Measurements from ENCODE around the gene NFIX. TPM values are rescaled to one million over a fixed set of nuclear protein-coding genes. Genes with fewer than 3 reads are reported as not detected.

Gene NFIX
- total and polyA plus RNA-seq, 9 of the 15 experiments (the other 6 are each of a cell fraction or from before 2014, with no cell fraction given): 0.28 to 26.8 (median 5.4) TPM

GRCh38 chr19:13100031-13100588, 104.8 kb downstream of the NFIX start (continued):
- TF ChIP-seq, protein P1, sequence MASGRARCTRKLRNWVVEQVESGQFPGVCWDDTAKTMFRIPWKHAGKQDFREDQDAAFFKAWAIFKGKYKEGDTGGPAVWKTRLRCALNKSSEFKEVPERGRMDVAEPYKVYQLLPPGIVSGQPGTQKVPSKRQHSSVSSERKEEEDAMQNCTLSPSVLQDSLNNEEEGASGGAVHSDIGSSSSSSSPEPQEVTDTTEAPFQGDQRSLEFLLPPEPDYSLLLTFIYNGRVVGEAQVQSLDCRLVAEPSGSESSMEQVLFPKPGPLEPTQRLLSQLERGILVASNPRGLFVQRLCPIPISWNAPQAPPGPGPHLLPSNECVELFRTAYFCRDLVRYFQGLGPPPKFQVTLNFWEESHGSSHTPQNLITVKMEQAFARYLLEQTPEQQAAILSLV (tag; IDR thresholded peaks at IDR 0.05): no peak; the same call in 1 of the 2 replicates
- TF ChIP-seq FUS (optimal IDR thresholded peaks at IDR 0.05; ENCODE audit: low read depth, low read length) (no peak), TAF1 (IDR thresholded peaks at IDR 0.05; ENCODE audit: control insufficient read depth, extremely low read depth, insufficient read depth, low read length, severe bottlenecking) (no peak), ZEB2 (IDR thresholded peaks at IDR 0.05) (no peak), ELF2 (CRISPR knock-in tag; IDR thresholded peaks at IDR 0.05) (no peak), HIVEP1 (CRISPR knock-in tag; IDR thresholded peaks at IDR 0.05) (no peak), ATF3 (IDR thresholded peaks at IDR 0.05) (no peak), ATF3 (CRISPR knock-in tag; conservative IDR thresholded peaks at IDR 0.05) (no peak), MED1 (CRISPR knock-in tag; IDR thresholded peaks at IDR 0.05; ENCODE audit: borderline replicate concordance) (no peak), TAF9B (IDR thresholded peaks at IDR 0.05; ENCODE audit: partially characterized antibody) (no peak), SOX6 (IDR thresholded peaks at IDR 0.05) (no peak), ZNF23 (CRISPR knock-in tag; IDR thresholded peaks at IDR 0.05) (no peak), NFRKB (IDR thresholded peaks at IDR 0.05; ENCODE audit: low read depth) (no peak; the same call in 1 of the 2 replicates), ZBTB1 (CRISPR knock-in tag; IDR thresholded peaks at IDR 0.05; ENCODE audit: borderline replicate concordance, low read depth) (peak; percentile 86; the same call in 1 of the 2 replicates), ZNF79 (CRISPR knock-in tag; IDR thresholded peaks at IDR 0.05; ENCODE audit: low read depth) (no peak), DACH1 (IDR thresholded peaks at IDR 0.05; ENCODE audit: partially characterized antibody) (no peak), RFX1 (IDR thresholded peaks at IDR 0.05) (no peak), TAF15 (IDR thresholded peaks at IDR 0.05; ENCODE audit: low read depth, low read length) (no peak), ELF1 (tag; IDR thresholded peaks at IDR 0.05) (no peak), ZNF512 (tag; IDR thresholded peaks at IDR 0.05) (no peak)
- TF ChIP-seq, protein P2, sequence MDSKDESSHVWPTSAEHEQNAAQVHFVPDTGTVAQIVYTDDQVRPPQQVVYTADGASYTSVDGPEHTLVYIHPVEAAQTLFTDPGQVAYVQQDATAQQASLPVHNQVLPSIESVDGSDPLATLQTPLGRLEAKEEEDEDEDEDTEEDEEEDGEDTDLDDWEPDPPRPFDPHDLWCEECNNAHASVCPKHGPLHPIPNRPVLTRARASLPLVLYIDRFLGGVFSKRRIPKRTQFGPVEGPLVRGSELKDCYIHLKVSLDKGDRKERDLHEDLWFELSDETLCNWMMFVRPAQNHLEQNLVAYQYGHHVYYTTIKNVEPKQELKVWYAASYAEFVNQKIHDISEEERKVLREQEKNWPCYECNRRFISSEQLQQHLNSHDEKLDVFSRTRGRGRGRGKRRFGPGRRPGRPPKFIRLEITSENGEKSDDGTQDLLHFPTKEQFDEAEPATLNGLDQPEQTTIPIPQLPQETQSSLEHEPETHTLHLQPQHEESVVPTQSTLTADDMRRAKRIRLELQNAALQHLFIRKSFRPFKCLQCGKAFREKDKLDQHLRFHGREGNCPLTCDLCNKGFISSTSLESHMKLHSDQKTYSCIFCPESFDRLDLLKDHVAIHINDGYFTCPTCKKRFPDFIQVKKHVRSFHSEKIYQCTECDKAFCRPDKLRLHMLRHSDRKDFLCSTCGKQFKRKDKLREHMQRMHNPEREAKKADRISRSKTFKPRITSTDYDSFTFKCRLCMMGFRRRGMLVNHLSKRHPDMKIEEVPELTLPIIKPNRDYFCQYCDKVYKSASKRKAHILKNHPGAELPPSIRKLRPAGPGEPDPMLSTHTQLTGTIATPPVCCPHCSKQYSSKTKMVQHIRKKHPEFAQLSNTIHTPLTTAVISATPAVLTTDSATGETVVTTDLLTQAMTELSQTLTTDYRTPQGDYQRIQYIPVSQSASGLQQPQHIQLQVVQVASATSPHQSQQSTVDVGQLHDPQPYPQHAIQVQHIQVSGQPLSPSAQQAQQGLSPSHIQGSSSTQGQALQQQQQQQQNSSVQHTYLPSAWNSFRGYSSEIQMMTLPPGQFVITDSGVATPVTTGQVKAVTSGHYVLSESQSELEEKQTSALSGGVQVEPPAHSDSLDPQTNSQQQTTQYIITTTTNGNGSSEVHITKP (IDR thresholded peaks at IDR 0.05; ENCODE audit: partially characterized antibody): no peak
- TF ChIP-seq, protein P3, sequence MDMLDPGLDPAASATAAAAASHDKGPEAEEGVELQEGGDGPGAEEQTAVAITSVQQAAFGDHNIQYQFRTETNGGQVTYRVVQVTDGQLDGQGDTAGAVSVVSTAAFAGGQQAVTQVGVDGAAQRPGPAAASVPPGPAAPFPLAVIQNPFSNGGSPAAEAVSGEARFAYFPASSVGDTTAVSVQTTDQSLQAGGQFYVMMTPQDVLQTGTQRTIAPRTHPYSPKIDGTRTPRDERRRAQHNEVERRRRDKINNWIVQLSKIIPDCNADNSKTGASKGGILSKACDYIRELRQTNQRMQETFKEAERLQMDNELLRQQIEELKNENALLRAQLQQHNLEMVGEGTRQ (CRISPR knock-in tag; IDR thresholded peaks at IDR 0.05): no peak
